Activated T-helper 1 cell treated with anti-CD3 and anti-CD28 coated beads, Interleukin-12 subunit alpha, Interleukin-12 subunit beta, Interleukin-2, Interleukin-4 antibody, amounts not matched to agents 30 ng/mL and 10 ng/mL and 1 ng/mL, durations not matched to agents 14 hours and 24 hours and 36 hours (primary cell): ENCODE measurements around the gene WDR82. TPM values are rescaled to one million over a fixed set of nuclear protein-coding genes. Genes with fewer than 3 reads are reported as not detected.

ENCODE experiments used
- DNase-seq: peaks from one replicate; pipeline ENCODE4 v3.0.0; 2021; ENCODE audit warnings: low spot score
- H3K27ac Mint-ChIP-seq: one replicate; pipeline ENCODE4 v1.8.0; 2021; ENCODE audit warnings: mild to moderate bottlenecking, mixed read lengths
- H3K27me3 Mint-ChIP-seq: one replicate; pipeline ENCODE4 v1.8.0; 2022; ENCODE audit warnings: mild to moderate bottlenecking, moderate library complexity, mixed read lengths; ENCODE audit not compliant: insufficient read depth
- H3K36me3 Mint-ChIP-seq: one replicate; pipeline ENCODE4 v1.8.0; 2021; ENCODE audit warnings: low read depth, mixed read lengths
- H3K4me1 Mint-ChIP-seq: one replicate; pipeline ENCODE4 v1.8.0; 2021; ENCODE audit warnings: low read depth, mixed read lengths
- H3K4me3 Mint-ChIP-seq: one replicate; pipeline ENCODE4 v1.8.0; 2021; ENCODE audit warnings: mild to moderate bottlenecking, moderate library complexity, mixed read lengths
- H3K9me3 Mint-ChIP-seq: one replicate; pipeline ENCODE4 v1.8.0; 2021; ENCODE audit warnings: mixed read lengths
- intact Hi-C: fragments of 100-400 bp; cut with micrococcal nuclease; formaldehyde crosslinking; loops from one replicate; pipeline ENCODE4 v1.15.1; 2024
- total RNA-seq: library from RNA; stranded (reverse); gene quantifications from 2 replicates; pipeline ENCODE4 v1.2.3, GENCODE V29; 2022

The WDR82 gene
- total RNA-seq, 1 donor from 2014 or later = 105 TPM

- H3K4me1 Mint-ChIP-seq = peaks cover 51% of the 10 kb centered on the region
Observed at GRCh38 chr3:52233968-52234367, 44.5 kb downstream of the WDR82 start.

GRCh38 chr3:52233108-52233591 is 45.3 kb downstream of the WDR82 start:
- Mint-ChIP-seq H3K4me1 (peaks cover 47% of the 10 kb centered on the region), H3K9me3 (no peaks in the 10 kb centered on the region), H3K27ac (no peak overlapping the region), H3K4me3 (no peak overlapping the region), H3K27me3 (no peaks in the 10 kb centered on the region), H3K36me3 (peaks cover 14% of the 10 kb centered on the region)
- DNase-seq = no peak
- intact Hi-C loops = no loop called here

More at GRCh38 chr3:52233968-52234367, 44.5 kb downstream of the WDR82 start:
- Mint-ChIP-seq H3K36me3 (peaks cover 14% of the 10 kb centered on the region), H3K9me3 (no peaks in the 10 kb centered on the region), H3K4me3 (no peak overlapping the region), H3K27ac (peak overlapping the region; percentile 29), H3K27me3 (no peaks in the 10 kb centered on the region)
- DNase-seq = no peak
- intact Hi-C loops = no loop called here

DNA sequence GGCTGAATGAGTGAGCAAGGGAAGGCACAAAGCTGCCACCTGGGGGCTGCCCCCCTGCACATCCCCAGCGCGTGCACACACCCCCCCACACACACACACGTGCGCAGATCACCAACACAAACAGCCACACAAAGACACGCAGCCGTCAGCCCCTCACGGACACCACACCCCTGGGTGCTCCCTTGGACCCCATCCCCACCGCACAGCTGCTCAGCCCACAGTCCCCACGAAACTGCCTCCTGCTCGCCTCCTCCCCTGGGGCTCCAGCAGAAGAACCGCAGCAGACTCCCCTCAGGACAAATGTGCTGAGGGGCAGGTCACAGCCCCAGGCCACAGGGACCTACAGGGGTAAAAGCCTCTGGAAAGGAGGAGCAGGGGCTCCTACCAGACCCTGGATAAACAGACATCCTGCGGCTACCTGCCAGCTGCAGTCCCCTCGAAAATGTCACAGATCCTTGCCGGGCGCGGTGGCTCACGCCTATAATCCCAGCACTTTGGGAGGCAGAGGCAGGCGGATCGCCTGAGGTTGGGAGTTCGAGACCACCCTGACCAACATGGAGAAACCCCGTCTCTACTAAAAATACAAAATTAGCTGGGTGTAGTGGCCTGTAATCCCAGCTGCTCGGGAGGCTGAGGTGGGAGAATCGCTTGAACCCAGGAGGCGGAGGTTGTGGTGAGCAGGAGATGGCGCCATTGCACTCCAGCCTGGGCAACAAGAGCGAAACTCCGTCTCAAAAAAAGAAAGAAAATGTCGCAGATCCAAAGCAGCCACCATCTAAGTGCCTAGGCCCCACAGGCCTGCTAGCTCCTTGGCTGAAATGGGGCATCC is 46.0 kb downstream of the WDR82 start:
- Mint-ChIP-seq H3K27me3 (no peaks in the 10 kb centered on the region), H3K9me3 (no peaks in the 10 kb centered on the region), H3K36me3 (peaks cover 19% of the 10 kb centered on the region), H3K4me1 (peaks cover 40% of the 10 kb centered on the region), H3K4me3 (no peak overlapping the region), H3K27ac (no peak overlapping the region)
- DNase-seq = no peak
- intact Hi-C loops = no loop called here

- Mint-ChIP-seq H3K27me3 (no peaks in the 10 kb centered on the region), H3K36me3 (peaks cover 19% of the 10 kb centered on the region), H3K9me3 (no peaks in the 10 kb centered on the region), H3K4me1 (peaks cover 38% of the 10 kb centered on the region), H3K4me3 (no peak overlapping the region), H3K27ac (peak overlapping the region; percentile 42)
- DNase-seq = peak; percentile 73
- intact Hi-C loops = loop anchor here (1.0 kb wide), 1 partner anchor 108 kb away; no protein-coding TSS in a partner anchor
Observed at GRCh38 chr3:52231502-52232278, 46.8 kb downstream of the WDR82 start.

- Mint-ChIP-seq H3K27me3 (no peaks in the 10 kb centered on the region), H3K4me3 (no peak overlapping the region), H3K4me1 (peaks cover 38% of the 10 kb centered on the region), H3K36me3 (peaks cover 16% of the 10 kb centered on the region), H3K27ac (no peak overlapping the region), H3K9me3 (no peaks in the 10 kb centered on the region)
- DNase-seq = no peak
- intact Hi-C loops = loop anchor here (1.0 kb wide), 1 partner anchor 108 kb away; no protein-coding TSS in a partner anchor
Observed at GRCh38 chr3:52230889-52231499, 47.5 kb downstream of the WDR82 start.

GRCh38 chr3:52230461-52230860 is 48.0 kb downstream of the WDR82 start:
- H3K4me1 Mint-ChIP-seq = peaks cover 42% of the 10 kb centered on the region
- H3K27me3 Mint-ChIP-seq = no peaks in the 10 kb centered on the region
- H3K27ac Mint-ChIP-seq = peak overlapping the region; percentile 68
- intact Hi-C loops = no loop called here
- H3K9me3 Mint-ChIP-seq = no peaks in the 10 kb centered on the region
- H3K36me3 Mint-ChIP-seq = peaks cover 16% of the 10 kb centered on the region
- DNase-seq = no peak
- H3K4me3 Mint-ChIP-seq = no peak overlapping the region

DNA sequence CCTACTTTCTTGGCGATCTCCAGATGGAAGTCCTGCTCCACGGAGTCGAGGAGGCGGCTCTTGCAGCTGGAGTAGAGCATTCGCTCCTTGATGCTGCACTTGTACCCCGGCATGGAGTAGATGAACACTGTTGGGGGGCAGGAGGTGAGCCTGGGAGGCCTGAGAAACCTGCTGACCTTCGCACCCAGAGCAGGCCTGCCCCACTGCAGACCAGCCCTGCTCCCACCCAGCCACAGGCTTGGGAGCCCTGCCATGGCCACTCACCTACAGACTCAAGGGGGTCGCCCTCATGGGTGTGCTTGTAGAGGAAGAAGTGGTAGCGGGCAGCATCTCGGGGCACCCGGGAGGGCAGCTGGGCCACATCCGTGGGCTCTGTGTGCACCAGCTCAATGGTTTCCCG is 48.8 kb downstream of the WDR82 start:
- no peaks in the 10 kb centered on the region for H3K27me3 Mint-ChIP-seq
- no peak overlapping the region for H3K4me3 Mint-ChIP-seq
- H3K27ac Mint-ChIP-seq = no peak overlapping the region
- H3K36me3 Mint-ChIP-seq = peaks cover 16% of the 10 kb centered on the region
- intact Hi-C loops = no loop called here
- DNase-seq = no peak
- H3K4me1 Mint-ChIP-seq = peaks cover 44% of the 10 kb centered on the region
- H3K9me3 Mint-ChIP-seq = no peaks in the 10 kb centered on the region

- H3K27ac Mint-ChIP-seq = no peak overlapping the region
- peaks cover 44% of the 10 kb centered on the region for H3K4me1 Mint-ChIP-seq
- no peak for DNase-seq
- no peaks in the 10 kb centered on the region for H3K27me3 Mint-ChIP-seq
- H3K9me3 Mint-ChIP-seq = no peaks in the 10 kb centered on the region
- H3K36me3 Mint-ChIP-seq = peaks cover 16% of the 10 kb centered on the region
- H3K4me3 Mint-ChIP-seq = no peak overlapping the region
- intact Hi-C loops = no loop called here
Observed at GRCh38 chr3:52228751-52229291, 49.6 kb downstream of the WDR82 start.

- no peak overlapping the region for H3K4me3 Mint-ChIP-seq
- intact Hi-C loops = no loop called here
- peaks cover 48% of the 10 kb centered on the region for H3K4me1 Mint-ChIP-seq
Observed at GRCh38 chr3:52228266-52228665, 50.2 kb downstream of the WDR82 start.

GRCh38 chr3:52227766-52228165 is 50.7 kb downstream of the WDR82 start:
- no peaks in the 10 kb centered on the region for H3K9me3 Mint-ChIP-seq
- H3K36me3 Mint-ChIP-seq = peaks cover 16% of the 10 kb centered on the region
- H3K4me1 Mint-ChIP-seq = peaks cover 53% of the 10 kb centered on the region
- H3K27ac Mint-ChIP-seq = peak overlapping the region; percentile 29
- H3K4me3 Mint-ChIP-seq = no peak overlapping the region
- DNase-seq = no peak
- intact Hi-C loops = no loop called here
- H3K27me3 Mint-ChIP-seq = no peaks in the 10 kb centered on the region

More at GRCh38 chr3:52228266-52228665, 50.2 kb downstream of the WDR82 start:
- DNase-seq = no peak
- Mint-ChIP-seq H3K36me3 (peaks cover 16% of the 10 kb centered on the region), H3K27ac (peak overlapping the region; percentile 55), H3K9me3 (no peaks in the 10 kb centered on the region), H3K27me3 (no peaks in the 10 kb centered on the region)

- Mint-ChIP-seq H3K4me1 (peaks cover 55% of the 10 kb centered on the region), H3K36me3 (peaks cover 16% of the 10 kb centered on the region), H3K4me3 (no peak overlapping the region), H3K9me3 (no peaks in the 10 kb centered on the region), H3K27me3 (no peaks in the 10 kb centered on the region), H3K27ac (peak overlapping the region; percentile 85)
- DNase-seq = no peak
- intact Hi-C loops = no loop called here
Observed at GRCh38 chr3:52227117-52227516, 51.3 kb downstream of the WDR82 start.

- Mint-ChIP-seq H3K9me3 (no peaks in the 10 kb centered on the region), H3K4me1 (peaks cover 55% of the 10 kb centered on the region), H3K27ac (peak overlapping the region; percentile 85), H3K36me3 (peaks cover 12% of the 10 kb centered on the region), H3K4me3 (peak overlapping the region; percentile 3), H3K27me3 (no peaks in the 10 kb centered on the region)
- no peak for DNase-seq
- intact Hi-C loops = no loop called here
Observed at GRCh38 chr3:52226229-52226817, 52.1 kb downstream of the WDR82 start.
